Naive thymus-derived CD4-positive, alpha-beta T cell (primary cell): Measurements from ENCODE around the gene RNASE8. TPM values are rescaled to one million over a fixed set of nuclear protein-coding genes. Genes with fewer than 3 reads are reported as not detected.

Experiments used
- ATAC-seq: fragments of 150-1000 bp; cut with Tn5 transposase; 2 replicates; pipeline ENCODE4 v1.10.0; 2021; ENCODE audit warnings: mild to moderate bottlenecking, moderate library complexity
- CTCF ChIA-PET: fragments of 350-600 bp; sonication (Branson Sonifier 250); formaldehyde crosslinking; loops from one replicate; lab custom pipeline; 2021; ENCODE audit warnings: antibody characterized with exemption; lab: Charles Lee
- POLR2A ChIA-PET: fragments of 350-600 bp; sonication (Branson Sonifier 250); formaldehyde crosslinking; loops from one replicate; lab custom pipeline; 2021; ENCODE audit warnings: antibody characterized with exemption, inconsistent platforms; lab: Charles Lee
- DNase-seq, 9 donors: peaks; one replicate each; pipeline versions ENCODE4 v3.0.0 to v3.0.0-alpha.2; 2020 to 2022; ENCODE audit warnings: mixed read lengths in 1 of 9
- H3K27ac ChIP-seq: one replicate; pipeline ENCODE4 v1.7.0; 2013; ENCODE audit warnings: mild to moderate bottlenecking, low read depth, low read length, moderate library complexity
- H3K27me3 ChIP-seq, 2 donors: one replicate each; pipeline ENCODE4 v1.7.0; 2013; ENCODE audit warnings: low read length in 2 of 2, mild to moderate bottlenecking in 2 of 2, moderate library complexity in 2 of 2; ENCODE audit not compliant: control insufficient read depth in 2 of 2, insufficient read depth in 2 of 2
- H3K36me3 ChIP-seq, 3 experiments: 1 replicate in 2 of 3; 2 replicates in 1 of 3; pipeline ENCODE4 v1.7.0; 2013; ENCODE audit warnings: low read length in 3 of 3, mild to moderate bottlenecking in 3 of 3, moderate library complexity in 1 of 3; ENCODE audit not compliant: insufficient read depth in 3 of 3, control insufficient read depth in 2 of 3
- H3K4me1 ChIP-seq, 2 donors: one replicate each; pipeline ENCODE4 v1.7.0; 2013; ENCODE audit warnings: low read length in 2 of 2, mild to moderate bottlenecking in 2 of 2, moderate library complexity in 1 of 2; ENCODE audit not compliant: control insufficient read depth in 2 of 2, insufficient read depth in 2 of 2
- H3K4me3 ChIP-seq: 2 replicates; pipeline ENCODE4 v1.7.0; 2013; ENCODE audit warnings: mild to moderate bottlenecking, low read length
- H3K9me3 ChIP-seq, 3 experiments: 1 replicate in 2 of 3; 2 replicates in 1 of 3; pipeline ENCODE4 v1.7.0; 2013; ENCODE audit warnings: low read length in 3 of 3; ENCODE audit not compliant: control insufficient read depth in 2 of 3
- H3K27ac Mint-ChIP-seq, 9 donors: one replicate each; pipeline ENCODE4 v1.8.0; 2020 to 2022; ENCODE audit warnings: mixed read lengths in 9 of 9, mild to moderate bottlenecking in 8 of 9, moderate library complexity in 5 of 9, inconsistent platforms in 2 of 9
- H3K27me3 Mint-ChIP-seq, 5 donors: one replicate each; pipeline ENCODE4 v1.8.0; 2021 to 2022; ENCODE audit warnings: mixed read lengths in 5 of 5, mild to moderate bottlenecking in 1 of 5
- H3K36me3 Mint-ChIP-seq, 5 donors: one replicate each; pipeline ENCODE4 v1.8.0; 2020 to 2022; ENCODE audit warnings: mixed read lengths in 5 of 5, mild to moderate bottlenecking in 3 of 5, inconsistent platforms in 1 of 5
- H3K4me1 Mint-ChIP-seq, 7 donors: one replicate each; pipeline ENCODE4 v1.8.0; 2020 to 2022; ENCODE audit warnings: mixed read lengths in 7 of 7, mild to moderate bottlenecking in 3 of 7, inconsistent platforms in 1 of 7
- H3K4me3 Mint-ChIP-seq, 10 donors: one replicate each; pipeline ENCODE4 v1.8.0; 2020 to 2022; ENCODE audit warnings: mild to moderate bottlenecking in 10 of 10, mixed read lengths in 10 of 10, moderate library complexity in 6 of 10, inconsistent platforms in 2 of 10
- H3K9me3 Mint-ChIP-seq, 11 donors: one replicate each; pipeline ENCODE4 v1.8.0; 2020 to 2022; ENCODE audit warnings: mixed read lengths in 11 of 11, mild to moderate bottlenecking in 4 of 11, inconsistent platforms in 1 of 11, moderate library complexity in 1 of 11
- intact Hi-C, 2 donors: fragments of 100-400 bp; cut with micrococcal nuclease; formaldehyde crosslinking; loops; one replicate each; pipeline ENCODE4 v1.15.1; 2023
- polyA plus RNA-seq, 2 donors: library from polyadenylated mRNA; unstranded; fragments of 300-500 nt; fragmentation: Illumina TruSeq; gene quantifications; one replicate each; pipeline ENCODE4 v1.2.3, GENCODE V29; 2021
- total RNA-seq, 6 experiments: library from RNA in 5 of 6; stranded (reverse) in 5 of 6; gene quantifications; 1 replicate in 5 of 6; 2 replicates in 1 of 6; pipeline ENCODE4 v1.2.3 and lab custom pipeline; 2021 to 2026

Gene RNASE8
- total and polyA plus RNA-seq, 7 experiments from 2014 or later: not detected

DNA sequence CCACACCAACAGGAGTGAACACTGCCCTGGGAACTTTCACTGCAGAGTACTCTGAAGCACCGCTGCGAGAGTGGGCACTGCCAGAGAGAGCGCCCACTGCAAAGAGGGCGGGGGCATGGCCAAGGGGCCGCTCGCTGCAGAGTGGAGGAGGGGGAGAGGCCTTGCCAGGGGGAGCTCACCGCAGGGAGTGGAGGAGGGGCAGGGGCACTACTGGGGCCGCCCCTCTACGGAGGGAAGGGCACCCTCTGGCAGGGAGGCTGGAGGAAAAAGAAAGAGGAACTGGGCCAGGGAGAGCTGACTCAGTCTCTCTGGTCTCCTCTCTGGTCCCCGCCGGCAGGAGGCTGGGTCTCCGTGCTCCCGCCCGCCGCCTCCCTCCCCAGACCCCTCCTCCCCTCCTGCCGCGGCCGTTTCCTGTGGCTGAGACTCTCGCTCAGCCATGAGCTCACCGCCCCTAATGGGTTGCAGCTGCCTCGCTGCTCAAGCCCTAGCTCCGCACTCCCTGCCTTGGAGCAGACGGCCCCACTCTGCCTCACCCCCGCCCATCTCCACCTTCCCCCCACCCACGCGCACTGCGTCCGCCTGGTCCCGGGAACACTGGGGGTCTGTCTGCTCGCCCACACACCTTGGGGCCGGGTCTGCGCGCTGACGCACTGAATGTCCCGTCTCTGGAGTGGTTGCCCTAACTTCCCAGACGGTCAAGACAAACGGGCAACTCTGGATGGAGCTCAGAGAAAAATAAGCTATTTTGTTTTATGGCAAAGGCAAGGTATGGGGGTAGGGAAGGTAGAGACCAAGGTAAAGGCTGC is 13.8 kb downstream of the RNASE8 start:
- peaks cover 51 to 69% (median 61%) of the 10 kb centered on the region in 5 donors for H3K27me3 Mint-ChIP-seq
- H3K4me3 Mint-ChIP-seq: peak overlapping the region; percentile 69 to 90 (median 82)

DNA sequence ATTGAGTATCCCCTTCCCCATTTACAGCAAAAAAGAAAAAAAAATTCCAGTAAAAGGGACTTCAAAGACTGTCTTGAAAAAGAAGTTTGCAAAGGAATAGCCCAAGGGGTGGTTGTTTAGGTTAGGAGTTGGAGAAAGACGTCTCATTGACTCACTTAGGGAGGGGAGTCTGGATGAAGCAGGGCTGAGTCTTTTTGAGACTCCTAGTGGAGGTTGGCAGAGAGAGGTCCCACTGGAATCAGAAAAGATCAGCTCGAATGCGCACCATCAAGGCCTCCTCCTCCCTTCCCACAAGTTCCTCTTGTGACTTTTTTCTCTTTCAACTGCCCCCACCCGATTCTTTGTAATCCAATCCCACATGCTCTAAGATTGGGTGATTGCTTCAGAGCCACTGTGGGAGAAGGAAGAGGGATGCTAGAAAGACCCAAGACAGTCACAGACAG is 14.4 kb downstream of the RNASE8 start:
- no peaks in the 10 kb centered on the region for H3K9me3 ChIP-seq
- Mint-ChIP-seq H3K4me3 (peak overlapping the region; percentile 32 to 89 (median 73)), H3K27me3 (peaks cover 45 to 63% (median 55%) of the 10 kb centered on the region in 5 donors), H3K27ac (peak overlapping the region in 1 of 9 donors; percentile 69), H3K9me3 (peaks cover 0 to 1% (median 0%) of the 10 kb centered on the region in 11 donors), H3K4me1 (peaks cover 23 to 40% (median 35%) of the 10 kb centered on the region in 7 donors), H3K36me3 (no peaks in the 10 kb centered on the region)
- no peak overlapping the region for H3K4me3 ChIP-seq
- no peaks in the 10 kb centered on the region for H3K36me3 ChIP-seq
- peaks cover 21 to 29% of the 10 kb centered on the region in 2 donors for H3K4me1 ChIP-seq
- ChIA-PET POLR2A (interaction anchor here (3.1 kb wide), 1 partner anchor 32 kb away, joined by 14 read pairs; no protein-coding TSS in a partner anchor), CTCF (interaction anchor here (1.0 to 2.1 kb wide), 4 partner anchors 15 to 57 kb away, joined by 3 to 15 read pairs (median 8); no protein-coding TSS in a partner anchor)
- no peak overlapping the region for H3K27ac ChIP-seq
- ATAC-seq: no peak
- DNase-seq: no peak
- intact Hi-C loops: loop anchor here in 1 of 2 donors (5.0 kb wide), 1 partner anchor 45 kb away; the partner anchor contains the start of gene NDRG2
- H3K27me3 ChIP-seq: peaks cover 20 to 36% of the 10 kb centered on the region in 2 donors

More for the DNA sequence above, 13.8 kb downstream of the RNASE8 start:
- Mint-ChIP-seq H3K27ac (peak overlapping the region in 5 of 9 donors; percentile 51 to 76 (median 54)), H3K9me3 (peaks cover 0 to 1% (median 0%) of the 10 kb centered on the region in 11 donors), H3K4me1 (peaks cover 23 to 40% (median 35%) of the 10 kb centered on the region in 7 donors), H3K36me3 (no peaks in the 10 kb centered on the region)
- peak in 1 of 9 donors; percentile 36 for DNase-seq
- Histone ChIP-seq H3K36me3 (no peaks in the 10 kb centered on the region), H3K27ac (no peak overlapping the region), H3K4me1 (peaks cover 21 to 29% of the 10 kb centered on the region in 2 donors), H3K9me3 (no peaks in the 10 kb centered on the region), H3K4me3 (peak overlapping the region; percentile 43), H3K27me3 (peaks cover 20 to 36% of the 10 kb centered on the region in 2 donors)
- intact Hi-C loops: loop anchor here in 1 of 2 donors (1.0 to 5.0 kb wide), 2 partner anchors 16 to 44 kb away; partner anchors contain the start of gene NDRG2
- peak; percentile 63 for ATAC-seq
- ChIA-PET CTCF (interaction anchor here (1.0 to 2.1 kb wide), 6 partner anchors 16 to 57 kb away, joined by 3 to 15 read pairs (median 6); no protein-coding TSS in a partner anchor), POLR2A (interaction anchor here (0.7 to 3.1 kb wide), 8 partner anchors 10 to 430 kb away, joined by 3 to 14 read pairs (median 4); partner anchors contain the start of gene TMEM253)

DNA sequence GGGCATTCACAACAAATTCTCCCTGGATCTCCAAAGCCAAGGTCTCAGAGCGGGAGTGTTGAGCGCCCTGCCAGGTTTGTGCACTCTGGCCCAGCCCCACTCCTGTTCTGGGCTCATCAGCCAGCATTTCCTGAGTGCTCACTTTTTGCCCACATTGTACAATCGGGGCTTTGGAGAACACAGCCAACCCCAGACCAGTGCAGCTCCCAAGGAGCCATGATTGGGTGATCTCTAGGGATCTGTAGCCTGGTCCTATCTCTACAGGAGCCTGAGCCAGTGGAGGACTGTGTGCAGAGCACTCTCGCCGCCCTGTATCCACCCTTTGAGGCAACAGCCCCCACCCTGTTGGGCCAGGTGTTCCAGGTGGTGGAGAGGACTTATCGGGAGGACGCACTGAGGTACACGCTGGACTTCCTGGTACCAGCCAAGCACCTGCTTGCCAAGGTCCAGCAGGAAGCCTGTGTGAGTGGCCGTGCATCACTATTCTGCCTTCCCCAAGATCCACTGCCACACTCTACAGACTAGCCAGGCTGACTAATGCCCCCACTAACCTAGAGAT is 15.2 kb downstream of the RNASE8 start:
- Mint-ChIP-seq H3K27ac (peak overlapping the region in 1 of 9 donors; percentile 69), H3K36me3 (no peaks in the 10 kb centered on the region), H3K4me3 (peak overlapping the region in 4 of 10 donors; percentile 4 to 86 (median 56)), H3K27me3 (peaks cover 37 to 55% (median 48%) of the 10 kb centered on the region in 5 donors), H3K9me3 (peaks cover 0 to 1% (median 0%) of the 10 kb centered on the region in 11 donors), H3K4me1 (peaks cover 23 to 40% (median 35%) of the 10 kb centered on the region in 7 donors)
- peaks cover 21 to 29% of the 10 kb centered on the region in 2 donors for H3K4me1 ChIP-seq
- POLR2A ChIA-PET: interaction anchor here (0.5 to 3.1 kb wide), 2 partner anchors 9 to 32 kb away, joined by 5 to 14 read pairs; no protein-coding TSS in a partner anchor
- H3K4me3 ChIP-seq: no peak overlapping the region
- ATAC-seq: no peak
- intact Hi-C loops: loop anchor here in 1 of 2 donors (5.0 kb wide), 1 partner anchor 46 kb away; the partner anchor contains the start of gene NDRG2
- no peaks in the 10 kb centered on the region for H3K36me3 ChIP-seq
- CTCF ChIA-PET: interaction anchor here (1.1 to 1.9 kb wide), 3 partner anchors 31 to 58 kb away, joined by 3 to 5 read pairs (median 3); no protein-coding TSS in a partner anchor
- no peaks in the 10 kb centered on the region for H3K9me3 ChIP-seq
- no peak overlapping the region for H3K27ac ChIP-seq
- peaks cover 17 to 36% of the 10 kb centered on the region in 2 donors for H3K27me3 ChIP-seq
- no peak for DNase-seq

DNA sequence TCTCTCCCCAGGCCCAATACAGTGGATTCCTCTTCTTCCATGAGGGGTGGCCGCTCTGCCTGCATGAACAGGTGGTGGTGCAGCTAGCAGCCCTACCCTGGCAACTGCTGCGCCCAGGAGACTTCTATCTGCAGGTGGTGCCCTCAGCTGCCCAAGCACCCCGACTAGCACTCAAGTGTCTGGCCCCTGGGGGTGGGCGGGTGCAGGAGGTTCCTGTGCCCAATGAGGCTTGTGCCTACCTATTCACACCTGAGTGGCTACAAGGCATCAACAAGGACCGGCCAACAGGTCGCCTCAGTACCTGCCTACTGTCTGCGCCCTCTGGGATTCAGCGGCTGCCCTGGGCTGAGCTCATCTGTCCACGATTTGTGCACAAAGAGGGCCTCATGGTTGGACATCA is 16.3 kb downstream of the RNASE8 start:
- ChIA-PET CTCF (interaction anchor here (1.1 to 1.9 kb wide), 2 partner anchors 30 to 34 kb away, joined by 3 to 5 read pairs; no protein-coding TSS in a partner anchor), POLR2A (interaction anchor here (0.7 kb wide), 1 partner anchor 31 kb away, joined by 3 read pairs; no protein-coding TSS in a partner anchor)
- H3K27ac ChIP-seq: no peak overlapping the region
- Mint-ChIP-seq H3K36me3 (no peaks in the 10 kb centered on the region), H3K4me1 (peaks cover 17 to 33% (median 28%) of the 10 kb centered on the region in 7 donors), H3K27me3 (peaks cover 29 to 49% (median 39%) of the 10 kb centered on the region in 5 donors), H3K27ac (no peak overlapping the region), H3K4me3 (no peak overlapping the region), H3K9me3 (peaks cover 0 to 1% (median 0%) of the 10 kb centered on the region in 11 donors)
- no peak overlapping the region for H3K4me3 ChIP-seq
- H3K36me3 ChIP-seq: no peaks in the 10 kb centered on the region
- H3K9me3 ChIP-seq: no peaks in the 10 kb centered on the region
- H3K4me1 ChIP-seq: peaks cover 21 to 22% of the 10 kb centered on the region in 2 donors
- ATAC-seq (no peak), DNase-seq (no peak)
- intact Hi-C loops: loop anchor here in 1 of 2 donors (5.0 kb wide), 1 partner anchor 47 kb away; the partner anchor contains the start of gene NDRG2
- H3K27me3 ChIP-seq: peaks cover 14 to 28% of the 10 kb centered on the region in 2 donors

DNA sequence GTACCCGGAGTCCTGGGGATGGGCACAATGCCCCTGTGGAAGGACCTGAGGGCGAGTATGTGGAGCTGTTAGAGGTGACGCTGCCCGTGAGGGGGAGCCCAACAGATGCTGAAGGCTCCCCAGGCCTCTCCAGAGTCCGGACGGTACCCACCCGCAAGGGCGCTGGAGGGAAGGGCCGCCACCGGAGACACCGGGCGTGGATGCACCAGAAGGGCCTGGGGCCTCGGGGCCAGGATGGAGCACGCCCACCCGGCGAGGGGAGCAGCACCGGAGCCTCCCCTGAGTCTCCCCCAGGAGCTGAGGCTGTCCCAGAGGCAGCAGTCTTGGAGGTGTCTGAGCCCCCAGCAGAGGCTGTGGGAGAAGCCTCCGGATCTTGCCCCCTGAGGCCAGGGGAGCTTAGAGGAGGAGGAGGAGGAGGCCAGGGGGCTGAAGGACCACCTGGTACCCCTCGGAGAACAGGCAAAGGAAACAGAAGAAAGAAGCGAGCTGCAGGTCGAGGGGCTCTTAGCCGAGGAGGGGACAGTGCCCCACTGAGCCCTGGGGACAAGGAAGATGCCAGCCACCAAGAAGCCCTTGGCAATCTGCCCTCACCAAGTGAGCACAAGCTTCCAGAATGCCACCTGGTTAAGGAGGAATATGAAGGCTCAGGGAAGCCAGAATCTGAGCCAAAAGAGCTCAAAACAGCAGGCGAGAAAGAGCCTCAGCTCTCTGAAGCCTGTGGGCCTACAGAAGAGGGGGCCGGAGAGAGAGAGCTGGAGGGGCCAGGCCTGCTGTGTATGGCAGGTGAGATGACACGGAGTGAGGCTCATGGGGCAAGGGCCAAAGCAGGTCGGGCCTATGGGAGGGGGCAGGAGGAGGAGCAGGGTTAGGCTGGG is 17.0 kb downstream of the RNASE8 start:
- Histone ChIP-seq H3K36me3 (no peaks in the 10 kb centered on the region), H3K4me1 (peaks cover 15 to 17% of the 10 kb centered on the region in 2 donors), H3K27me3 (peaks cover 14 to 21% of the 10 kb centered on the region in 2 donors), H3K27ac (no peak overlapping the region), H3K9me3 (no peaks in the 10 kb centered on the region), H3K4me3 (no peak overlapping the region)
- H3K9me3 Mint-ChIP-seq: peaks cover 0 to 1% (median 0%) of the 10 kb centered on the region in 11 donors
- CTCF ChIA-PET: no interaction called here
- no peaks in the 10 kb centered on the region for H3K36me3 Mint-ChIP-seq
- peaks cover 22 to 42% (median 32%) of the 10 kb centered on the region in 5 donors for H3K27me3 Mint-ChIP-seq
- POLR2A ChIA-PET: interaction anchor here (0.7 kb wide), 1 partner anchor 30 kb away, joined by 3 read pairs; no protein-coding TSS in a partner anchor
- peaks cover 10 to 26% (median 21%) of the 10 kb centered on the region in 7 donors for H3K4me1 Mint-ChIP-seq
- no peak overlapping the region for H3K27ac Mint-ChIP-seq
- H3K4me3 Mint-ChIP-seq: no peak overlapping the region
- DNase-seq: no peak
- intact Hi-C loops: loop anchor here in 1 of 2 donors (5.0 kb wide), 1 partner anchor 47 kb away; the partner anchor contains the start of gene NDRG2
- no peak for ATAC-seq
